LNCAP (cell line): ENCODE results near the gene CCDC18.

Source experiments
- TF ChIP-seq, protein P1 (sequence below): fragments of 450-650 bp; IDR thresholded peaks from 2 replicates; pipeline ENCODE4 v1.5.1; 2017; ENCODE audit warnings: mild to moderate bottlenecking

Gene CCDC18

DNA sequence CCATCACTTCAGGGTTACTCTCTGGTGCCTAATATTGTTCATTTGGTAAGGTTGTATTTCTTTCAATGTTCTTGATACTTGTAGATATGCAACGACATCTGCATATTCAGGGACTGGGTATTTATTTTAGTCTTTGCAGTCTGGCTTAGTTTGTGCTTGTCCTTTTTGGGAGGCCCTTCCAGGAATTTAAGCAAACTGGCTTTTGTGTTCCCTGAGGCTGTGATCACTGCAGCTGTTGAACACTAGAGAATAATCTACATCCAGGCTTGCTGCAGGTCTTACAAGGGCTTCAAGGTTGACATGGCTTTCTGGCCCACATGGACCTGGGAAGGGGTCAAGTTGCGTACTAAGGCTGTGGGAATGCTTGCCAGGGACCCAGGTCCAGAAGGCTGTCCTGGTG is 72.1 kb downstream of the CCDC18 start:
- TF ChIP-seq, protein P1, sequence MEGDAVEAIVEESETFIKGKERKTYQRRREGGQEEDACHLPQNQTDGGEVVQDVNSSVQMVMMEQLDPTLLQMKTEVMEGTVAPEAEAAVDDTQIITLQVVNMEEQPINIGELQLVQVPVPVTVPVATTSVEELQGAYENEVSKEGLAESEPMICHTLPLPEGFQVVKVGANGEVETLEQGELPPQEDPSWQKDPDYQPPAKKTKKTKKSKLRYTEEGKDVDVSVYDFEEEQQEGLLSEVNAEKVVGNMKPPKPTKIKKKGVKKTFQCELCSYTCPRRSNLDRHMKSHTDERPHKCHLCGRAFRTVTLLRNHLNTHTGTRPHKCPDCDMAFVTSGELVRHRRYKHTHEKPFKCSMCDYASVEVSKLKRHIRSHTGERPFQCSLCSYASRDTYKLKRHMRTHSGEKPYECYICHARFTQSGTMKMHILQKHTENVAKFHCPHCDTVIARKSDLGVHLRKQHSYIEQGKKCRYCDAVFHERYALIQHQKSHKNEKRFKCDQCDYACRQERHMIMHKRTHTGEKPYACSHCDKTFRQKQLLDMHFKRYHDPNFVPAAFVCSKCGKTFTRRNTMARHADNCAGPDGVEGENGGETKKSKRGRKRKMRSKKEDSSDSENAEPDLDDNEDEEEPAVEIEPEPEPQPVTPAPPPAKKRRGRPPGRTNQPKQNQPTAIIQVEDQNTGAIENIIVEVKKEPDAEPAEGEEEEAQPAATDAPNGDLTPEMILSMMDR: no peak

DNA sequence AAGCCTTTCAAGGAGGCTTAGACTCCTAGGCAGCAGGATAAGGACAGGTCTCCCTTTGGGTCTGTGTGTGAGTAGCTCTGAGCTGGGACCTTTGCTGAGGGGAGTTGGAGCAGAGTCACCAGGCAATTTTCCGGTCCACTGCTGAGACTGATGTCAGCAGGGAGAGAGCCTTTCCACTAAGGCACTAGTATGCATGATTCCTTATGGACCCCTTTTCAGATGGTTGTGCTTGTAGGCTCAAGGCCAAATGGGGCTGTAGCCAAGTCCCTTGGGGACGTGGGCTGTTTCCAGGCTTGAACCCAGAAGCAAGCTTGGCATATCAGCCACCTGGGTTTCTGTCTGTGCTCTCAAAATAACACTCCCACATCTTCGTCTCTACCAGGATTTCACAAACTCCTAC is 73.0 kb downstream of the CCDC18 start:
- TF ChIP-seq, protein P1: no peak

DNA sequence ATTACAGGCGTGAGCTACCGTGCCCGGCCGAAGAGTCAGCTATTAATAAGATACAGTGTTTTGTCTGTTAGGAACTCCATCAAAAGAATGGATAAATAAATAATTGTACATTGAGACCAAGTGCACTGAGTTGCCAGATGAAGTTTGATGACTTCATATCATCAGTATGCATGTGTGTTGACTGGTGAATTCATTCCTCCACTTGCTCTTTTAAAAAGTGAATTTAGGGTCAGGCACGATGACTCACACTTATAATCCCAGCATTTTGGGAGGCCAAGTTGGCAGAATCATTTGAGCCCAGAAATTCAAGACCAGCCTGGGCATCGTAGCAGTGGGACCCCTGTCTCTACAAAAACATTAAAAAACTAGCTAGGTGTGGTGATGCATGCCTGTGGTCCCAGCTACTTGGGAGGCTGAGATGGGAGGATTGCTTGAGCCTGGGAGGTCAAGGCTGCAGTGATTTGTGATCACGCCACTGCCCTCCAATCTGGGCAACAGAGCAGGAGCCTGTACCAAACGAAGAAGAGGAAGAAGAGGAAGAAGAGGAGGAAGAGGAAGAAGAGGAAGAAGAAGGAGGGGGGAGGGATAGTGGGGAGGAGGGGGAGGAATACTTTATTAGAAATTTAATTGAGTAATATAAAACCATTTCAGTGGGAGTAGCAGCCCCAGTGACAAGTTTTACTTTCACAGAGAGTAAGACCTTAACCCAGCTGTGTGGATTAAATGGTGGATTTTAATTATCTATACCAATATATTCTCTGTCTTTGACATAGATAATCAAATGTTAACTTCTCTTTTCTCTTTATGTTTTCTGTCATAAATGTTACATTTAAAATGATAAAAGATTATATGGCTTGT is 74.9 kb downstream of the CCDC18 start:
- TF ChIP-seq, protein P1: no peak

DNA sequence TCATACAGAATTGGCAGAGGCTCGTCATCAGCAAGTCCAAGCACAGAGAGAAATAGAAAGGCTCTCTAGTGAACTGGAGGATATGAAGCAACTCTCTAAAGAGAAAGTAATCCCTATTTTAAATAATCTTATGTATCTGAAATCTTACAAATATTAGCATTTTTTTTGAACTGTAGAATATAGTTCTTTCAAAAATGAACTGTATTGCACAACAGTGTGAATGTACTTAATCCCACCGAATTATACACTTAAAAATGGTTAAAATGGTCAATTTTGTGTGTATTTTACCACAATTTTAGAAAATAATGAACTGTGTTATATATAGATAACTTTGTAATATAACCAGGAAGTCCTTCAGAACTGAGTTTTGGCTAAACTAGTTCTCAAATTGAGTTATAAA is 75.9 kb downstream of the CCDC18 start:
- TF ChIP-seq, protein P1: no peak

DNA sequence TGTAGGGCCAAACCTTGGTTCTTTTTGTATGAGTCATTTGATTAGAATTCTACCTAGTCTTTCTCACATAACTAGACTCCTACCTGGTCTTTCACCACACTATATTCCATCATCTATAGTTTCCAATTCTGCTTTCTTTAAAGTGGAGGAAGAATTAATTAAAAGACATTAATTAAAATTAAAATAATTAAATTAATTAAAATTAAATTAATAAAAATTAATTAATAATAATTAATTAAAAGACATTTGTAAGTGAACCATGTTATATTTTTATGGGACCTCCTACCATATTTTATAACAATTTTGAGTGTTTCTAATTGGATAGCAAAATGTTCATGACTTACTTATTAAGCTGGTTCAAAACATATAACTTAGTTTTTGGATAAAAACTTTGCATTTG is 77.4 kb downstream of the CCDC18 start:
- TF ChIP-seq, protein P1: no peak

DNA sequence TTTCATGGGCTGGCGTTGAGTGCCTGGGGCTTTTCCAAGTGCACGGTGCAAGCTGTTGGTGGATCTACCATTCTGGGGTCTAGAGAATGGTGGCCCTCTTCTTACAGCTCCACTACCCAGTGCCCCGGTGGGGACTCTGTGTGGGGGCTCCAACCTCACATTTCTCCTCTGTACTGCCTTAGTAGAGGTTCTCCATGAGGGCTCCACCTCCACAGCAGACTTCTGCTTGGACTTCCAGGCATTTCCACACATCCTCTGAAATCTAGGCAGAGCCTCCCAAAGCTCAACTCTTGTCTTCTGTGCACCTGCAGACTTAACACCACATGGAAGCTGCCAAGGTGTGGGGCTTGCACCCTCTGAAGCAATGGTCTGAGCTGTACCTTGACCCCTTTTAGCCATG is 82.1 kb downstream of the CCDC18 start:
- TF ChIP-seq, protein P1: no peak

DNA sequence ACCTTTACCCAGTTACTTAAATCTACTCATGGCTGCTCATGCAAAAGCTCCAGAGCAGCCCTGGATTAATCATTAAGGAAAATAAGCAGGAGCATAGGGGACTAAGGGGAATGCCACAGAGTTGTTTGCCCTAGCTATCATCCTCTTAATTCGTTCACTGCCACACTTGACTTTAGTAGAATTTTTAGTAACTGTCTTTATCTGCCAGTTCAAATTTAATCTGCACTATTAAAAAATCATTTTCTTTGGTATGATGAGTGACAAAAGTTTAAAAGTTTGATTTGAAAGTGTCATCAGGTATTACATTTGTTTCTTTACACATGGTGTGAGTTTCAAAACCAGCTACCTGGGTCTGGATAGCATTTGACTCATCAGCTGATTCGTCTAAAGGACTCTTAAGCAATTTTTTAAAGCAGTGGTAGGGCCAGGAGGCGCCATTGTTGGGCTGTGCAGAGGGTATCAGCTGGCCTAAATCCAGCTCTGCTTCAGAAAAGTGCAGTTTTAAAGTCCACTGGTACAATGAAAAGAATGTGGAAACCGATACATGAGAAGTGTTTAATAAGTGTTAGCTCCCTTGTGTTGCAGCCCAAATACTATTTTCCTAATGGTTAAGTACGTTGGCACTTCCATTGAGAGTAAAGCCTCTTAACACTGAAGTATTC is 95.2 kb downstream of the CCDC18 start:
- TF ChIP-seq, protein P1: no peak
